Peyer's patch (tissue), 4 donors: ENCODE data around the gene CAMKK2.

Source experiments
- POLR2A ChIP-seq, 2 donors: fragments of 450-650 bp; IDR thresholded peaks; one replicate each; pipeline ENCODE4 v1.5.1; 2017; ENCODE audit warnings: antibody characterized with exemption in 2 of 2, mild to moderate bottlenecking in 2 of 2, moderate library complexity in 2 of 2
- TF ChIP-seq, protein P1 (sequence below), 6 experiments: fragments of 450-650 bp in 4 of 6; fragments of 200-600 bp in 2 of 6; sonication (generic) in 1 of 6; IDR thresholded peaks; one replicate each; pipeline ENCODE4 v1.5.1; 2017 to 2019; ENCODE audit warnings: antibody characterized with exemption in 6 of 6, mild to moderate bottlenecking in 3 of 6, moderate library complexity in 1 of 6

DNA sequence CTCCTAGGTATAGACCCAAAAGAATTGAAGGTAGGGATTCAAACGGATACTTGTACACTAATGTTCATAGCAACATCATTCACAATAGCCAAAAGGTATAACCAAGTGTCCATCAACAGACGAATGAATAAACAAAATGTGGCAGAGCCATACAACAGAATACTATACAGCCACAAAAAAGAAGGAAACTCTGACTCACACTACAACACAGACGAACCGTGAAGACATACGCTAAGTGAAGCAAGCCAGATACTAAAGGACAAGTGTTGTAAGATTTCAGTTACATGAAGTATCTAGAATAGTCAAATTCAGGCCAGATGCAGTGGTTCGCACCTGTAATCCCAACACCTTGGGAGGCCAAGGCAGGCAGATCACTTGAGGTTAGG lies 19.1 kb downstream of the CAMKK2 start:
- no peak for TF ChIP-seq POLR2A (IDR thresholded peaks at IDR 0.05)
- TF ChIP-seq, protein P1, sequence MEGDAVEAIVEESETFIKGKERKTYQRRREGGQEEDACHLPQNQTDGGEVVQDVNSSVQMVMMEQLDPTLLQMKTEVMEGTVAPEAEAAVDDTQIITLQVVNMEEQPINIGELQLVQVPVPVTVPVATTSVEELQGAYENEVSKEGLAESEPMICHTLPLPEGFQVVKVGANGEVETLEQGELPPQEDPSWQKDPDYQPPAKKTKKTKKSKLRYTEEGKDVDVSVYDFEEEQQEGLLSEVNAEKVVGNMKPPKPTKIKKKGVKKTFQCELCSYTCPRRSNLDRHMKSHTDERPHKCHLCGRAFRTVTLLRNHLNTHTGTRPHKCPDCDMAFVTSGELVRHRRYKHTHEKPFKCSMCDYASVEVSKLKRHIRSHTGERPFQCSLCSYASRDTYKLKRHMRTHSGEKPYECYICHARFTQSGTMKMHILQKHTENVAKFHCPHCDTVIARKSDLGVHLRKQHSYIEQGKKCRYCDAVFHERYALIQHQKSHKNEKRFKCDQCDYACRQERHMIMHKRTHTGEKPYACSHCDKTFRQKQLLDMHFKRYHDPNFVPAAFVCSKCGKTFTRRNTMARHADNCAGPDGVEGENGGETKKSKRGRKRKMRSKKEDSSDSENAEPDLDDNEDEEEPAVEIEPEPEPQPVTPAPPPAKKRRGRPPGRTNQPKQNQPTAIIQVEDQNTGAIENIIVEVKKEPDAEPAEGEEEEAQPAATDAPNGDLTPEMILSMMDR (IDR thresholded peaks at IDR 0.05), result no peak
